Heart left ventricle (tissue), 13 donors: ENCODE results near the gene CD22.

ENCODE experiments used
- CTCF ChIP-seq, 12 donors: fragments of 200-600 bp; sonication (generic) in 4 of 12; IDR thresholded peaks; one replicate each; pipeline versions ENCODE4 v1.5.0 to v1.8.0; 2018 to 2022; ENCODE audit warnings: antibody characterized with exemption in 12 of 12, mild to moderate bottlenecking in 5 of 12
- POLR2A ChIP-seq, 2 donors: fragments of 450-650 bp; IDR thresholded peaks; one replicate each; pipeline ENCODE4 v1.6.1; 2017; ENCODE audit warnings: antibody characterized with exemption in 2 of 2, mild to moderate bottlenecking in 2 of 2, moderate library complexity in 2 of 2
- donor health status: ischemic (EF 13 %, LVEDD 7.1; RV severe dilation, severe dysfunction).
- donor health status: DM: no; HTN: yes; CAD: no.
- donor health status: DM: no; HTN: no; CAD: no.
- donor health status: ischemic (EF 25% LVEDD 6.9; RV normal size, moderate dysfunction).
- donor health status: ischemic (EF 25% LVEDD 5.7; RV mildly dilated, moderate dysfunction).
- donor health status: ischemic (EF 35%, LVEDD 5.7; RV mildly dilated, moderate dysfunction).
- donor health status: nonischemic (EF 11% LVEDD 7.7; RV severe dilation, severe dysfunction).
- donor health status: DM: yes; HTN: yes; CAD: no.
- donor health status: PGD.
- donor health status: ischemic (EF 29% LVEDD 5.4; RV normal size, mild dysfunction).
- donor health status: nonischemic (EF 23%, LVEDD 6.1; RV moderate dilation, normal function).

GRCh38 chr19:35363711-35364425 is 34.9 kb downstream of the CD22 start:
- TF ChIP-seq CTCF (IDR thresholded peaks at IDR 0.05) (no peak), POLR2A (IDR thresholded peaks at IDR 0.05) (no peak)
